Caco-2 (cell line): ENCODE results near the gene TF. TPM values are rescaled to one million over a fixed set of nuclear protein-coding genes. Genes with fewer than 3 reads are reported as not detected.

Source experiments
- BruUV-seq: library from RNA; stranded (reverse); fragments of 400-500 nt; replicated peaks from 2 replicates; lab custom pipeline; 2021; lab: Mats Ljungman, UMichigan
- CTCF ChIA-PET: fragments of 300-600 bp; sonication (Branson Sonifier 250); formaldehyde crosslinking; loops from one replicate; lab custom pipeline; 2022; ENCODE audit warnings: antibody characterized with exemption; lab: Charles Lee
- POLR2A ChIA-PET: fragments of 300-600 bp; sonication (Branson Sonifier 250); formaldehyde crosslinking; loops from one replicate; lab custom pipeline; 2022; ENCODE audit warnings: antibody characterized with exemption; lab: Charles Lee
- DNase-seq, 2 experiments: peaks; one replicate each; pipeline versions ENCODE4 v3.0.0 to v3.0.0-alpha.2; 2020 to 2022
- H3K27me3 ChIP-seq: replicated peaks from 2 replicates; pipeline ENCODE4 v1.6.0; 2011; ENCODE audit warnings: low read length; ENCODE audit not compliant: control insufficient read depth, insufficient read depth
- H3K36me3 ChIP-seq: 2 replicates; pipeline ENCODE4 v1.5.1; 2011; ENCODE audit warnings: low read length; ENCODE audit not compliant: control insufficient read depth, insufficient read depth
- H3K4me1 ChIP-seq: fragments of 250-450 bp; sonication (Bioruptor Pico); 2 replicates; pipeline ENCODE4 v1.5.1; 2020; ENCODE audit warnings: mild to moderate bottlenecking
- H3K4me3 ChIP-seq: 2 replicates; pipeline ENCODE4 v1.5.1; 2011; ENCODE audit warnings: low read depth, mild to moderate bottlenecking, control low read depth, low read length
- H3K9me3 ChIP-seq: fragments of 250-450 bp; sonication (Bioruptor Pico); 2 replicates; pipeline ENCODE4 v1.5.1; 2020; ENCODE audit warnings: mild to moderate bottlenecking, moderate library complexity
- H3K27ac Mint-ChIP-seq: one replicate; pipeline ENCODE4 v1.8.0; 2022; ENCODE audit warnings: mixed read lengths; ENCODE audit not compliant: unreplicated experiment
- H3K27me3 Mint-ChIP-seq: one replicate; pipeline ENCODE4 v1.8.0; 2022; ENCODE audit warnings: mixed read lengths; ENCODE audit not compliant: insufficient read depth, unreplicated experiment
- H3K36me3 Mint-ChIP-seq: one replicate; pipeline ENCODE4 v1.8.0; 2022; ENCODE audit warnings: mild to moderate bottlenecking, mixed read lengths; ENCODE audit not compliant: insufficient read depth, unreplicated experiment
- H3K4me1 Mint-ChIP-seq: one replicate; pipeline ENCODE4 v1.8.0; 2022; ENCODE audit warnings: low read depth, mixed read lengths; ENCODE audit not compliant: unreplicated experiment
- H3K4me3 Mint-ChIP-seq: one replicate; pipeline ENCODE4 v1.8.0; 2022; ENCODE audit warnings: mild to moderate bottlenecking, moderate library complexity, mixed read lengths; ENCODE audit not compliant: unreplicated experiment
- H3K9me3 Mint-ChIP-seq: one replicate; pipeline ENCODE4 v1.8.0; 2022; ENCODE audit warnings: mixed read lengths; ENCODE audit not compliant: unreplicated experiment
- intact Hi-C: fragments of 100-400 bp; cut with micrococcal nuclease; formaldehyde crosslinking; loops from one replicate; pipeline ENCODE4 v1.10.0; 2022; ENCODE audit not compliant: unreplicated experiment
- total RNA-seq: library from RNA; stranded (reverse); gene quantifications from 2 replicates; pipeline ENCODE4 v1.2.3, GENCODE V29; 2022
- TF ChIP-seq, protein P1 (sequence below), 2 experiments: fragments of 200-600 bp in 1 of 2; IDR thresholded peaks; 1 replicate in 1 of 2; 2 replicates in 1 of 2; pipeline versions ENCODE4 v1.5.1 to v1.8.0; 2011 to 2022; ENCODE audit warnings: antibody characterized with exemption in 1 of 2, control low read depth in 1 of 2, inconsistent platforms in 1 of 2, low read depth in 1 of 2, low read length in 1 of 2, mild to moderate bottlenecking in 1 of 2, moderate library complexity in 1 of 2; ENCODE audit not compliant: insufficient read depth in 1 of 2, severe bottlenecking in 1 of 2, unreplicated experiment in 1 of 2

Gene TF
- total RNA-seq, 1 experiment from 2014 or later = 23.4 TPM

DNA sequence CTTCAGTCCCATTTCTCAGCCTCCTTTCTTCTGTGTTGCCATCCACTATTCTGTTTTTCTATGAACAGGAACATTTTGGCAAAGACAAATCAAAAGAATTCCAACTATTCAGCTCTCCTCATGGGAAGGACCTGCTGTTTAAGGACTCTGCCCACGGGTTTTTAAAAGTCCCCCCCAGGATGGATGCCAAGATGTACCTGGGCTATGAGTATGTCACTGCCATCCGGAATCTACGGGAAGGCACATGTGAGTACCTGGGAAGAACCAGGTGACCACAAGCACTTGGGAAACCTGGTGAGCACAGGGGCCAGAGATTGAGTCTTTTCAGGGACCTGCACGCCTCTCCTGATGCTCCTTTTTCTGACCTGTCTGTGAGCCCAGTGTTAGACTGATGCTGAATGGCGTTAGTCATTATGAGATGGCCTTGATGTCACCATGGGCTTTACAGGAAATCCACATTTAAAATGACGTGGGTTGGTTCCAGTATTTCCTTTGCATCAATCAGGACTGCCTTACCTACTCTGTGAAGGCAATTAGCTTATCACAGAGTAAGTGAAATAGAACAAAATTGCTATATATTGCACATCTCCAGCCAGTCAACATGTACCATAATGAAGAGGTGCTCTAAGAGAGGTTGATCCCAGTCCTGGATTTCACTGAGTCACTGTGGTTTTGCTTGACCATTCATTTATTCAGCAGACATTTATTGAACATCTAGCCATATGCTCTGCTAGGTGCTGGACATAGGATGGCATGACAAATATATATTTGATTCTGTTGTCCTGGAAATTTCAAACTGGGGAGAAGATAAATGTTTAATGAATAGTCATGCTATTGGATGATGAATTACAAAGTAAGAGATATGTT lies 11.7 kb downstream of the TF start:
- CTCF ChIA-PET = no interaction called here
- intact Hi-C loops = no loop called here
- Histone ChIP-seq H3K9me3 (0 out of 2 replicates have a peak, but pooled peaks cover 4% of the 10 kb centered on the region), H3K4me1 (no peaks in the 10 kb centered on the region), H3K27me3 (no peaks in the 10 kb centered on the region), H3K4me3 (no peak overlapping the region), H3K36me3 (no peaks in the 10 kb centered on the region)
- Mint-ChIP-seq H3K36me3 (no peaks in the 10 kb centered on the region), H3K27ac (no peak overlapping the region), H3K4me1 (no peaks in the 10 kb centered on the region), H3K9me3 (no peaks in the 10 kb centered on the region), H3K4me3 (no peak overlapping the region), H3K27me3 (no peaks in the 10 kb centered on the region)
- POLR2A ChIA-PET = no interaction called here
- TF ChIP-seq, protein P1, sequence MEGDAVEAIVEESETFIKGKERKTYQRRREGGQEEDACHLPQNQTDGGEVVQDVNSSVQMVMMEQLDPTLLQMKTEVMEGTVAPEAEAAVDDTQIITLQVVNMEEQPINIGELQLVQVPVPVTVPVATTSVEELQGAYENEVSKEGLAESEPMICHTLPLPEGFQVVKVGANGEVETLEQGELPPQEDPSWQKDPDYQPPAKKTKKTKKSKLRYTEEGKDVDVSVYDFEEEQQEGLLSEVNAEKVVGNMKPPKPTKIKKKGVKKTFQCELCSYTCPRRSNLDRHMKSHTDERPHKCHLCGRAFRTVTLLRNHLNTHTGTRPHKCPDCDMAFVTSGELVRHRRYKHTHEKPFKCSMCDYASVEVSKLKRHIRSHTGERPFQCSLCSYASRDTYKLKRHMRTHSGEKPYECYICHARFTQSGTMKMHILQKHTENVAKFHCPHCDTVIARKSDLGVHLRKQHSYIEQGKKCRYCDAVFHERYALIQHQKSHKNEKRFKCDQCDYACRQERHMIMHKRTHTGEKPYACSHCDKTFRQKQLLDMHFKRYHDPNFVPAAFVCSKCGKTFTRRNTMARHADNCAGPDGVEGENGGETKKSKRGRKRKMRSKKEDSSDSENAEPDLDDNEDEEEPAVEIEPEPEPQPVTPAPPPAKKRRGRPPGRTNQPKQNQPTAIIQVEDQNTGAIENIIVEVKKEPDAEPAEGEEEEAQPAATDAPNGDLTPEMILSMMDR (IDR thresholded peaks at IDR 0.05; ENCODE audit: insufficient read depth in 1 of 2, low read depth in 1 of 2, low read length in 1 of 2, severe bottlenecking in 1 of 2, unreplicated experiment in 1 of 2) = no peak
- no peak for DNase-seq
- BruUV-seq = no TSS peak

DNA sequence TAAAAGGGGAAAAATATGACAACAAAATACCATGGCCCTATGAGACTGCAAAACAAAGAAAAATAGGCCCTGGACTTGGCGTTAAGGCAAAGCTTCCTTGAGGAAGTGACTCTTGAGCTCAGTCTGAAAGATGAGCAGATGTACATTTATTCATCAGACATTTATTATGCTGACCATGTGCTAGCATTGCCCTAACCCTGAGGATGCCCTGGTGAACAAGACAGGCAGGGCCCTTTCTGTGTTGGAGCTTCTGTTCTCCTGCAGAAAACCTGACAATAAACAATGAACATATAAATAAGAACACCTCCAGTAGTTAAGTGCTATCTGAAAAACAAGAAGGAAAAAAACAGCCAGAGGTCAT lies 12.4 kb downstream of the TF start:
- no peaks in the 10 kb centered on the region for H3K27me3 ChIP-seq
- no peaks in the 10 kb centered on the region for H3K9me3 Mint-ChIP-seq
- intact Hi-C loops = no loop called here
- H3K4me3 Mint-ChIP-seq = no peak overlapping the region
- H3K36me3 ChIP-seq = no peaks in the 10 kb centered on the region
- CTCF ChIA-PET = no interaction called here
- H3K9me3 ChIP-seq = 0 out of 2 replicates have a peak, but pooled peaks cover 4% of the 10 kb centered on the region
- no peak for DNase-seq
- no peaks in the 10 kb centered on the region for H3K27me3 Mint-ChIP-seq
- H3K4me3 ChIP-seq = no peak overlapping the region
- H3K27ac Mint-ChIP-seq = no peak overlapping the region
- BruUV-seq = no TSS peak
- no peaks in the 10 kb centered on the region for H3K4me1 ChIP-seq
- POLR2A ChIA-PET = no interaction called here
- no peaks in the 10 kb centered on the region for H3K4me1 Mint-ChIP-seq
- no peaks in the 10 kb centered on the region for H3K36me3 Mint-ChIP-seq
- TF ChIP-seq, protein P1 (IDR thresholded peaks at IDR 0.05; ENCODE audit: insufficient read depth in 1 of 2, low read depth in 1 of 2, low read length in 1 of 2, severe bottlenecking in 1 of 2, unreplicated experiment in 1 of 2) = no peak

DNA sequence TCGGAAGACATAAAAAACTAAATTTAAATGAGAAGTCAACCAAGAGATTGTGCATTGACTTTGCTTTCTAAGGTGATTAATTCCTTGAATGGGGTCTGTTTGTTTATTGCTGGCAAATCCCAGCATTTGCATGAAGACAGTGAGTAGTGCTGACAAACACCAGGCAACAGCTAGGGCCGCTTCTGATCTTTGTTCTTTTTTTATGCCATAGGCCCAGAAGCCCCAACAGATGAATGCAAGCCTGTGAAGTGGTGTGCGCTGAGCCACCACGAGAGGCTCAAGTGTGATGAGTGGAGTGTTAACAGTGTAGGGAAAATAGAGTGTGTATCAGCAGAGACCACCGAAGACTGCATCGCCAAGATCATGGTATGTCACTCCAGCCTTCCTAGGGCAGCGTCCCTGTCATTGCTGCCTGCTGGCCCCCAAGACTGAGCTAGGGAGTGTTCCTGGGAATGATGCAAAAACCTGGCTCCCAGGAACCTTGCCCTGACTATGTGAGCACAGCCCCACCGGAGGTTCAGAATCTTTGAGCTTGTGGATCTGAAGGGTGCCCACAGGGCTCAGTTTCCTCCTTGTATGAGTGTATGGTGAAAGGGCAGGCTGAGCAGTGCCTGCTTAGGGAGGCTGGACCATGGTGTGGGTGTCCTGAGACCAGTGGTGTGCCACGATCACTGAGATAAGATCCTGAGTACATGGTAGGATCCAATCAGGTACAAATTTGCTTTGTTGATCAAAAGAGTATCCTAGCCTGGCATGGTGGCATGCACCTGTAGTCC lies 13.0 kb downstream of the TF start:
- intact Hi-C loops = no loop called here
- H3K27me3 Mint-ChIP-seq = no peaks in the 10 kb centered on the region
- H3K4me3 Mint-ChIP-seq = no peak overlapping the region
- no peaks in the 10 kb centered on the region for H3K27me3 ChIP-seq
- no peak for DNase-seq
- no peaks in the 10 kb centered on the region for H3K36me3 Mint-ChIP-seq
- TF ChIP-seq, protein P1 (IDR thresholded peaks at IDR 0.05; ENCODE audit: insufficient read depth in 1 of 2, low read depth in 1 of 2, low read length in 1 of 2, severe bottlenecking in 1 of 2, unreplicated experiment in 1 of 2) = no peak
- H3K4me1 ChIP-seq = no peaks in the 10 kb centered on the region
- no peaks in the 10 kb centered on the region for H3K9me3 Mint-ChIP-seq
- no peaks in the 10 kb centered on the region for H3K36me3 ChIP-seq
- no peak overlapping the region for H3K27ac Mint-ChIP-seq
- BruUV-seq = no TSS peak
- ChIA-PET CTCF (interaction anchor here (0.6 kb wide), 1 partner anchor 376 kb away, joined by 3 read pairs; no protein-coding TSS in a partner anchor), POLR2A (no interaction called here)
- H3K9me3 ChIP-seq = 0 out of 2 replicates have a peak, but pooled peaks cover 4% of the 10 kb centered on the region
- H3K4me1 Mint-ChIP-seq = no peaks in the 10 kb centered on the region
- H3K4me3 ChIP-seq = no peak overlapping the region
